NCI-H524 (cell line): ENCODE results near the gene ATXN1.

Experiments used
- DNase-seq, 2 experiments: peaks; one replicate each; lab custom pipeline; 2025; lab: John Stamatoyannopoulos, UW

ATXN1 gene

DNA sequence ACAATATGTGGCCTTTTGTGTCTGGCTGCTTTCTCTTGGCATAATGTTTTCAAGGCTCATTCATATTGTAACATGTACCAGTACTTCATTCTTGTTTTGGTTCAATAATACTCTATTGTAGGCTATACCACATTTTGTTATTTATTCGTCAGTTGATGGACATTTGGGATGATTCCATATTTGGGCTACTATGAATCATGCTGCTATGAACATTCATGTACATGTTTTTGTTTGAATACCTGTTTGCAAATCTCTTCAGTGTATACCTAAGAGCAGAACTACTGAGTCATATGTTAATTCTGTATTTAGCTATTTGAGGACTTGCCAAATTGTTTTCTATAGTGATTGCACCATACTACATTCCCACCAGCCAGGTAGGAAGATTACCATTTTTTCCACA lies 263.0 kb downstream of the ATXN1 start:
- DNase-seq, result no peak

DNA sequence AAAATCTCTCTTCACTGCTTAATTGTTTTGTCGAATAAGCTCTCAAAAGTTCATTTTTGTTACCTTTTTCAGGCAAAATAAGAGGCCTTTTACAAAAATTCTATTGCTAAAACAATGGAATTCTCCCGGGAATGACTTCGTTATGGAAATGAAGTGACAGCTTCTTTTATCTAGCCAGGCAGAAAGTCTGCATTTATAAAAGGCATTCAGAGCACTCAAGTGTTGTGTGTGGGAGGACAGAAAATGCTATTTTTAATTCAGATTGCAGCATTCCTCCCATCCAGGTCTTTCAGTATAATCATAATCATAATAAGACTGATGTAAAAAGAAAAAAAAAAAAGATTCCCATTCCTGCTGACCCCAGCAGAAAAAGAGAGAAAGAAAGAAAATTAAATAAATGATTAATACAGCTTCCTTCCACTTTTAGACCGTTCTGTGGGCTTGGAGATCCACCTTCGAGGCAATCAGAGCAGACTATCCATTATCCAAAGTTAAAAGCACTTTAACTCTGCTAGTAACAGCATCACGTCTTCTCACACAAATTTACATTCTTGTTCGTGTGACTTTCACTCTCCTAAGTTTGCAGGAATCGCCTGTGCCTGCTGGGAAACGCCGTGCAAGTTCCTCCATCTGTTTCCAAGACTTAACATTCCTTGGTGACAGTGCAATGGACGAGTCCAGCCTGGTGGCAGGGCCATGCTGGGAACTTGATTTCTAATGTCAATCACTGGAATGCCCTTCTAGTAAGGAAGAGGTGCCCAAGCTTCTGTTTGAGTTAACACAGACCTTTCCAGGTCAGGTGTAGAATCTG lies 264.1 kb downstream of the ATXN1 start:
- no peak for DNase-seq

DNA sequence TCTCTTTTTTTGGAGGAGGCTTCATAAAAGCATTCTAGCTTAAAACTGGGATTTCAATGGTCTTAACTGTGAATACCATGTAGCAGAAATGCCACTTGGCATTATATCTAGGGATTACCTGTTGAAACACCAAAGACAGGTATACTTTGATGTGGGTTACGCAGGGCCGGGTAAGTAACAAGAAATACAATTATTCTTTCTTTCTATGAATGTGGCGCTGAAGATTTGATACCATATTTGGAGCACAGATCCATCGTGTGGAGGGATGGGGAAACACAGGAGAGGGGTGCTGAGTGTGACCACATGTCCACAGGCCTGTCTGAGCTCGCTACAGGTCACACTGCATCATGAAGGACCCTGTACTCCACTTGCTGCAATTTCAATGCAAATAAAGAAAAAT lies 265.1 kb downstream of the ATXN1 start:
- peak in 1 of 2 experiments; percentile 1 for DNase-seq

DNA sequence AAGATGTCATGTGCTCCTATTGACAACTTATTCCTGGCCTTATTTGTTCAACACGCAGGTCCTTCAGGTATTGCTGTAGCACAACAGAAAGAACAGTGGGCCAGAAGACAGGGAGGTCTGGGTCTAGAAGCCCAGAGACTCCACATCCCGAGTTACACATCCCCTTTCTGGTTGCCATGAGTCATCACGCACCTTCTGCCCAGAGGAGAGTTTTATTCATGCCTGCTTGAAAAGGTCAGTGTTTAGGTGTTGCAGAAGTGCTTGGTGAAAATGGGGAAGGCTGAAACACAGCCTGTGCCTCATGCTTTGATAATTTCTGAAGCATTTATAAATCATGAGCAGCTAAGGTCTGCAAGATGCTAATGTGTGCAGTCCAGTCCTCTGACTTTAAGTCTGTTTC lies 266.5 kb downstream of the ATXN1 start:
- DNase-seq, result no peak

DNA sequence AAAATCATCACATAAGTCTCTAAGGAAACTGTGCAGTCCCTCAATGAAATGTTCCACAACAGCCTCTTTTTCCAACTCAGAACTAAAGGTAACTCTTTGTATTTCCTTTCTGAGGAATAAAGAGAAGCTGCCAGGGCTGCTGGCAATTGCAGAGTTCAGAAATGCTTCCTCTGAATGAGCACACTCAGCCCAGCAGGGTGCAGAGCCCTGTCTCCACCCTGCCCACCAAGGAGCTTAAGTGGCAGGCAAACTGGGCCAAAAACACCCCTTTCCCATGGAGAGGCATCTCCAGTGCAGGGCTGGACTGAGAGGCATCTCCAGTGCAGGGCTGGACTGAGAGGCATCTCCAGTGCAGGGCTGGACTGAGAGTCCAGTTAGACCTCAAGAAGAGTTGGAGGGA lies 267.5 kb downstream of the ATXN1 start:
- no peak for DNase-seq

DNA sequence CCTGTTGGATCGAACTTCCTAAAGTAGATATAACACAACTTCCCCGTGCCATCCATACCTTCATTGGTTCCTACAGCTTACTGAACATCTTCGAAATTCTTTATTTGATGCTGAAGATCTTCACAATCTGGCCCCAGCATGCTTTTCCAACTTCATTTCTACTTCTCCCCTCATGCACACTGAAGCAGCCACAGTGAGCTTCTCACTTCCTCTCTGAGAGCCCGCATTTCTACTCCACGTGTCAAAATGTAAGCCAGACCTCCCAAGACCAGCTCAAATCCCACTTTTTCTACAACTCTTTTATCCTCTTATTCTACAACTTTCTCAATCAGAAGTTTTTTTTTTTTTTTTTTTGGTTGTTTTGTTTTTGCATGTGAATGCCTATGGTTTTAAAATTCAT lies 268.1 kb downstream of the ATXN1 start:
- no peak for DNase-seq

DNA sequence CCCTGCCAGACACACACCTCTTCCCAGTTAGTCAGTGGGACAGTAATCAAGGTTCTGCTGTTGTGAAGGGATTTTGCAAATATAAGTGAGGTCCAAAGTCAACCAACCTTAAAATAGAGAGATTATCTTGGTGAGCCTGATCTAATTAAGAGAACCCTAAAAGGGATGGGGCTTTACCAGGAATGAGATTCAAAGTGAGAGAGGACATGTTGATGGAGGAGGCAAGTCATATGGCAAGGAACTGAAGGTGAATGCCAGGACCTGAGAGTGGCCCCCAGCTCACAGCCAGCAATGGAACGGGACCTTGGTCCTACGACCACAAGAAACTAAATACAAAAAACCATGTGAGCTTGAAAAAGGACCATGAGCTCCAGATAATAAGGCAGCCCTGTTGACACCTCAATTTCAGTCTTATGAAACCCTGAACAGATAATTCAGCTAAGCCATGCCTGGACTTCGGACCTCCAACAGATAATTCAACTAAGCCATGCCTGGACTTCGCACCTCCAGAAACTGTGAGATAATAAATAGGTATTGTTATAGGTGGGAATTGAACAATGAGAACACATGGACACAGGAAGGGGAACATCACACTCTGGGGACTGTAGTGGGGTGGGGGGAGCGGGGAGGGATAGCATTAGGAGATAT lies 269.5 kb downstream of the ATXN1 start:
- DNase-seq, result no peak

DNA sequence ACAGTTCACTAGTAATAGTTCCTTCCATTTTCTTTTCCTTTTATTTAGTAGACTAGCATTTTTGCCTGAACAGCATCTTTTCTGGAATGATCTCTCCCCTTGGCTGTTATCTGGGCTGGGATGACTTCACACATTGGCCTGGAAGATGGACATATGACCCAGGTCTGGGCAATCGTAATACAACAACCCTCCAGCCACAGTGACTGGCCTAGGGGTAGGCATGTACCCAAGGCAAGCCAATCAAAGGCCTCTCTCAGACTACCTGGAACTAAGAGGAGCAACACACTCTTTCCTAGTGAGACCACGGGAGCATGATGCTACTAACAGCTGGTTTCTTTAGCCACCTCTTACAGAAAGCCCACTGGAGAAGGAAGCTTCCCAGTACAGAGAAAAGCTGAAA lies 270.6 kb downstream of the ATXN1 start:
- DNase-seq, result no peak

DNA sequence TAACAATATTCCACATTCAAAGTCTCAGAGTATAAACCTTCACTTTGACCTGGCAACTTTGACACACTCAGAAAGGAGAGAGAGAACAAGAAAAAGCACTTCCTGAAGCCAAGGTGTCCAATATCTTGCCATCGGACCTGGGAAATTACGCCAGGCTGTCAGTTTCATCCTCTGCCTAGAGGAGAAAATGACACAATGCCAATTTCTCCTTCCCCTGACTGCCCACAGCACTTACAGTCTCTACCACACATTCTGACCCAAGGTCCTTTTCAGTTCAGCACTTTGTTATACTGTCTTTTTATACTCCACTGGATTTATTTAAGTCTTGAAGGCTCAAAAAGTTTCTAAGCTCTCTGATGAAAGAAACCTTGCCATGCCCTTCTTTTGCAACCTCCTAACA lies 272.4 kb downstream of the ATXN1 start:
- no peak for DNase-seq

DNA sequence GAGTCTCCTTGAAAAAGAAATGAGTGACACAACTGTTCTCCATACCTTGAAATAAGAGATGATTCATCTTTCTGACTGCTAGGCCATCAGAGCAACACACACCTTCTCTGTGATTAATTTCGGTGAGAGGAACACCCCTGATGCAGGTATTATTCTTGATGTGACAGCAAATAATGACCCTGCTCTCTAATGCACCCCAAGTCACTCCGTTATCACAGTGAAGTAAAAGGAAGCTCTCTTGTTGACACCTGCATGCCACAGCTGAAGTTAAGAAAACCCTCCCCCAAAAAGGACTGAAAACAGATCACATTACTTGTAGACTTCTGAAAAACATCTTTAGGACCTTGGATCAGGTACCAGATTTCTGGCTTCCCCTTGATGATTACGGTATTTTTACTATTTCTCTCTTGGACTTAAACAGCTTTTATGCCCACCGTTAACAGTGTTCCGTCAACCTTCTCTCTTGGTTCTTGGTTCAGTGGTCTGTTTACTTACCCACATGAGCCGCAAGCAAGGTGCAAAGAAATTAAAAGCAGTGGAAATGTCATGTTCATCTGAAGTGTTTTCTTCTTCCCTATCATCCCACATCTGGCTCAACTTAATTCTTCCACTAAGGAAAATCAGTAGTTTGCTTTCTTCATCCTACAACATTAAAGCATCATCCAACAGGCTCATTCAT lies 273.1 kb downstream of the ATXN1 start:
- DNase-seq, result no peak

DNA sequence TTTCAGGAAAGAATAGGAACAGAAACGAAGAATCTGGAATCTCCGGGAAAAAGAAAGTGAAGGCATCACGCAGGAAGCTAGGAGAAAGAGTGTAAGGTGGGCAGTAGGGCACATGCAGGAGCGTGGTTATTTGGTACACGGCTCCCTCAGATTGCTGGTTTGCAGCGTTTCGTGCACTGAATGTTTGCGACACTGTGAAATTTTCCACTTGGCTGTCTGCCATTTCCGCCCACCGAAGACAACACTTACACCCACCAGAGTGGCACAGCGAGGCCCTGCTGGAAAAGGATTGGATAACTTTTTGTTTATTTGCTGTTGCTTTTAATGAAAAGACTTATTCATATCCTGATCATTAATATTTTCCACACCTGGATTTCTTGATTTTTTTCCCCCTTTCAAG lies 274.6 kb downstream of the ATXN1 start:
- DNase-seq, result no peak

DNA sequence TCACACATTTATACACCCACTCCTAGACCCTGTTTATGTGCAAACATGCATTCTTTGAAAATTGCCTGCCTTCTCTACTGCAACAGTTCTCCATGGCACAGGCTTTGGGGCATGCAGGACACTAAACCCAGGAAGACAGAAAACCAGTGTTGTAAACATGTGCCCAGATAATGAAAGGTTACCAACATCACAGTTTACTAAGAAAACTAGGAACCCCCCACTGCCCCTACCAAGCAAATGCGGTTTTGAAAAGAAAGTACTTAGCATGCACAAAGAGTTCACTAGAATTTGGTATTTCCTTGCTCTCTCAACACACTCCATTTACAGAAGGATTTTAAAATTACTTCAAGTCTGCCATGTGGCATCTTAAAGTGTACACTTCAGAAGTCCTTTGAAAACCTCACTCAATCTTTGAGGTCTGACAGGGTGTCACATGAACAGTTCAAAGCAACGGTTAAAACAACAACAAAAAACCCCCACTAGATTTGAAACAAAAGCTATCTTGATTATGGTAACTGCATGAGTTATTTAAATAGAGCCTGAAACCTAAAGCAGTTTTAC lies 277.9 kb downstream of the ATXN1 start:
- DNase-seq, result no peak

DNA sequence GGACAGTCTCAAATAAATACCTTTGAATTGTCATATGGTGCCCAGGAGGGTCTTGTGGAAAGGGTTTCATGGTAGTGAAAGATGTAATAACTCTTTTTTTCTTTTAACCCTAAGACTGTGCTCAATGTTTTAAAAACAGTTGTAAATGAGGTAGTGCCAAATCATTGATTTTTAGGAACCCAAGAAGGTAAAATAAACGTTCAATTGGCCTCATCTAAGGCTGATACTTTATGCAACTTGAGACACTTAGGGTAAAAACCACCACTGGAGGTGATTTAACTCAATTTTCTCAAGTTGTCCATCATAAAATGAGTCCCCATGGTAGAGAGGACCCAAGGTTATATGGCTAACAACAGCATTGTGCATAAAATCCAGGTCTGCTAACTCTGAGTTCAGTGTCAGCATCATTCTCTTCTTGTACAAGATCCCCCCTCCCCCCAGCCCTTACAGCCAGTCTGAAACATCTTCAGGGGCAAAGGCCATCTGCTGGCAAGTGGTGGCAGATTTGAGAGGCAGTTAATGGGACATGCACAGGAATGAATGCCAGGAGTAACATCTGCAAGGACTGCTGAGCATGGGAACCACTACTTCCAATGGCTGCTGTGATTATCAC lies 278.5 kb downstream of the ATXN1 start:
- DNase-seq, result peak; percentile 17 to 65

DNA sequence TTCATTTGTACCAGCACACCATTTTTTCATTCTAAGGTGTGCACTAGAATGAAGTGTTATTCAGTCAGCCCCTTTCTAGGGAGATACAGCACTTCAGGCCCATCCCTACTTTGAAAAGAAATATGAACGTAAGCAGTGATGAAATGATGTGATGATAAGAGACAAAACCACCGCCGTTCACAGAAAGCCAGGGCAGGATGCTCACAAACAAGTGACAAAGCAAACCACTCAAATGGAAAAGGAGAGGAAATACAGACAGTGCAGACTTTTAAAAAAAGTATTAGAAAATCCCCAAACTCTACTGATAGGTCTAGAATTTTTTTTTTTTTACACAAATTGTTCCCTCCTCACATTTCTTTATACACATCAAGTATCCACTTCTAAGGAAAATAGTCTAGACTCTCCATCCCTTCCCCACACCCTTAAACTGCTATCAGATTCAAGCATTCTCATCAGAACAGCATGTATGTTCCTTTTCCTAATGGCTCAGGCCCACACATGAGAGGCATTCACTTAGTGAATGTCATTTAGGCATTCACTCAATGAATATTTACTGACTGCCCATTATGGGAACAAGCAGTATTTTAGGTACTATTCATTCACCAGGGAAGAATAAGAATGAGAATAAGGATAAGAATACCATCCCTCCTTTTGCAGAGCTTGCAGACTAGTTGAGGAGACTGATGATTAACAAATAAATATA lies 279.4 kb downstream of the ATXN1 start:
- no peak for DNase-seq

DNA sequence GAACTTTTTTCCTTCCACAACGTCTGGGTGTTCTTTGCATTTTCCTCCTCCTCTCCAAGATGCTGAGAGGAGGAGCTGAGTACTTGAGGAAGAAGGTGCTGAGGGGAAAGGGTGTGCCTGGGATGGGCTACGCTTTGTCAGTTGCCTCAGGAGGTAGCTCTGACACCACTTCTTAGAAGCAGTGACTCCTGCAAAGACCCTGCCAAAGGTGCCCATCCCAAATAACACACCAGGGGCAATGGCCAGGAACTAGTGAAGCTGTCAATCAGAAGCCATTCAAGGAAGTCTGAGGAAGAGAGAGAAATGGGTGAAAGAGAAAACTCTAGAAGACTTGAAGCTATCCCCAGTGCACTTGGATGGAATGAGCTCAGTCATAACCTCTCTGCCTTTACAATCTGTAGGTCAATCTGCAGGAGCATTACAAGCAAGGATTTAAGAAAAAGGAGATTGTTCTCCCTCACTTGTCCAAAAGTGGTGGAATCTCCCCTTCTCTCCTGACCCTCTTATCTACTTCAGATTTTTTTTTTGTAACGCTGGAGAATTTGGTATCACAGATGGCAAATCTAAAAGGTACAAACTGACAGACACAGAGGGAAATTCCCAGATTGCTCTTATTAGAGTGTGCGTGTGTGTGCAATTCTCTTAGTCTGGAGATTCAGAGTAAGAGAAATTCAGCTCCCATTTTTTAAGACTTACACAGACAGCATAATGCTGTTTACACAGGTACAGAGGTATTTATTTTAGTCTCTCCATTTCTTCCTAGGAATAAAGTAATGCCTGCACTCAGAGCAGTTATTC lies 280.3 kb downstream of the ATXN1 start:
- no peak for DNase-seq

DNA sequence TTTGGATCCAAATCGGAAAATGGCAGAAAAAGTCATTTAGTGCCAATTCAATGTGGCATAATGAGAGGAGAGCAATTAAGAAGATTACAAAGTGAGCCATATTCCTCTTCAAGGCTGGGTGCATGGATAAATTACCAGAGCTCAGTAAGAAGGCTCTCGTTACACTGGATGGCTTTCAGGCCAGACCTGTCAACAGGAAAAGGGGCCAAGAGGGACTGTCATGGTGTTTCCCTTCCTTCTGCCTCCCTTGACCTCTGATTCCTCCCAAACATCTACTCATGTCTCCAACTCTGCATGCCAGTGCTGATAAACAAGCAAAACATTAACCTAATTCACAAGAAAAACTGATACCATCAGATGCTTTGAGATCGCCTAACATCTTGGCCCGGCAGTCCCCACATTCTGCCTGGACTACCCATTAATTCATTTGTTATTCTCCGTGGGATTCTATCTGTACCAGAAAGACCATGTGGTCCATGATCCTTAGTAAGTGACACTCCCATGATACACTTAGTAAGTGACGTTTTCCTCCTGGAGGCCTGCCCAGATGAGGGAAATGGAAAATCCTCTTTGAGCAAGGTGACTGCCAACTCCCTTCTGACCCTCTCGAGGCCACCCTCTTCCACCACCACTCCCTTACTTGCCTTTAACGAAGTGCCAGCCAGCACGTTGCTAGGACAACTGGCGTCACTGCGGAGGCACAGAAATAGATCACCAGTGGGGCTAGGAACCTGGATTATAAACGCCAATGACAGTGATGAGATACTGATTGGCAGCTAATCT lies 283.7 kb downstream of the ATXN1 start:
- peak in 1 of 2 experiments; percentile 29 for DNase-seq

DNA sequence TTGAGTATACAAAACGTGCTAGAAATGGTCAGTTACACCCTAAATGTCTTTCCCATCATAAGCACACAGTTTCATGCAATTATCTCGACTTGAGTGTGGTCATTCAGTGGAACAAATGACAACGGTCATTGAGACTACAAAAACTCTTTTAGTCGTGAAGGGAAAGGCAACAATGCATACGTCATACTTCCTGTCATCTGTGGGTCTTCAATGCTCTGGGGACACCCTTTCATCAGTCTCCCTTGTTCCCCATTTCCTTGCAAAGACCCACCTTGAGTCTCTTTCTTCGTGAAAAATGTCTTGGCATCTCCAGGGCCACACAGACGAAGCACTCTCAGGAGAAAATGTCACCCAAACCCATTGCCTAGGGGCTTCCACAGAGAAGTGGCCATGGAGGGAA lies 284.4 kb downstream of the ATXN1 start:
- no peak for DNase-seq

DNA sequence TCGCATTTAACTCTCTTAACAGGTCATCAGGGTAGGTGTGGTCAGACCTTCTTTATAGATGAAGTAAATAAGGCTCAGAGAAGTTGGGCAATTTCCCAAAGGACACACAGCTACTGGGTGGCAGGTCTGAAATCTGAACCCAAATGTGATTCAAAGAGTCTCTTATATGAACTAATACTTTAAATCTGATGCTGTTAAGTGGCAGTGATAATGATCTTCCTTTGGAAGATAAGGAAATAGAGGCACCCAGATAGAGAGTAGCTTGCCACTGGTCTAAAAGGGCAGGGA lies 285.8 kb downstream of the ATXN1 start:
- DNase-seq, result no peak

DNA sequence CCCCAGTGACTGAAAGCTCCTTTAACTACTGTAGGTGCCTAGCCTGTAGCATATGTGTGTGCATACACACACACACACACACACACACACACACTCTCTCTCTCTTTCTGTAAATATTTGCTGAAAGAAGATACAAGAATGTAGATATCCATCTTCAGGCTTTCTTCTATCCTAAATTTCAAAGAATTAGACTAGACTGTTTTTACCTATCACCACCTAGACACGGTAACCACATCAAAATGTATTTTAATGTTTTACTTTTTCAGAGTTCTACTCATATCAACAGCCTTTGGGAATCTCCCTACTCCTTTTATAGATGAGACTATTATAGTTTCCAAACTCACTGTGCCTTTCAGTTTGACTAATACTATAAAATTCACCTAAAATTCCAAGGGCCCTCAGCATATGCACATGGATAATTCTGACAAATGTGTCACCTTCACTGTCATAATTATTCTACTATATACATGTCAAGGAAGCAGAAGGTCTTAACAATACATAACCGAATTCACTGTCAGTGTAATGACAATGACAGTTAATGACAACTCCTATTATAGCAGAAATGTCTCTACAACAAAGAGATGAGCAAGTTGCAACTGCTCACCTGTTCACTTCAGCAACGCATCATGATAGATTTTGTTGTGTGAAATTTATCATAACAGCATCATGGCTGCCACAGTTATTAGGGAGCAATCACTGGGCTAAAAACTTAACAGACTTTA lies 286.3 kb downstream of the ATXN1 start:
- DNase-seq, result no peak
